Mucosa of stomach (tissue), 1 donor: ENCODE results near the gene RNU4-1.
"Not testable (repeated sequence)": the region's sequence is repeated elsewhere in the genome, so short reads cannot be mapped to it uniquely, and the experiment has no call there.

Experiments used
- H3K27me3 ChIP-seq: one replicate; pipeline ENCODE4 v1.7.0; 2013; ENCODE audit warnings: mild to moderate bottlenecking, low read length; ENCODE audit not compliant: control insufficient read depth, insufficient read depth
- H3K36me3 ChIP-seq: one replicate; pipeline ENCODE4 v1.7.0; 2013; ENCODE audit warnings: low read length; ENCODE audit not compliant: control insufficient read depth, insufficient read depth
- H3K4me1 ChIP-seq: one replicate; pipeline ENCODE4 v1.7.0; 2013; ENCODE audit warnings: mild to moderate bottlenecking, low read length; ENCODE audit not compliant: control insufficient read depth, insufficient read depth
- H3K4me3 ChIP-seq: one replicate; pipeline ENCODE4 v1.7.0; 2013; ENCODE audit warnings: low read length
- H3K9ac ChIP-seq: one replicate; pipeline ENCODE4 v1.7.0; 2013; ENCODE audit warnings: mild to moderate bottlenecking, low read length, moderate library complexity
- H3K9me3 ChIP-seq: one replicate; pipeline ENCODE4 v1.7.0; 2013; ENCODE audit warnings: mild to moderate bottlenecking, low read length, moderate library complexity; ENCODE audit not compliant: control insufficient read depth
- donor health status: Pancreatic carcinoma.

The RNU4-1 gene

DNA sequence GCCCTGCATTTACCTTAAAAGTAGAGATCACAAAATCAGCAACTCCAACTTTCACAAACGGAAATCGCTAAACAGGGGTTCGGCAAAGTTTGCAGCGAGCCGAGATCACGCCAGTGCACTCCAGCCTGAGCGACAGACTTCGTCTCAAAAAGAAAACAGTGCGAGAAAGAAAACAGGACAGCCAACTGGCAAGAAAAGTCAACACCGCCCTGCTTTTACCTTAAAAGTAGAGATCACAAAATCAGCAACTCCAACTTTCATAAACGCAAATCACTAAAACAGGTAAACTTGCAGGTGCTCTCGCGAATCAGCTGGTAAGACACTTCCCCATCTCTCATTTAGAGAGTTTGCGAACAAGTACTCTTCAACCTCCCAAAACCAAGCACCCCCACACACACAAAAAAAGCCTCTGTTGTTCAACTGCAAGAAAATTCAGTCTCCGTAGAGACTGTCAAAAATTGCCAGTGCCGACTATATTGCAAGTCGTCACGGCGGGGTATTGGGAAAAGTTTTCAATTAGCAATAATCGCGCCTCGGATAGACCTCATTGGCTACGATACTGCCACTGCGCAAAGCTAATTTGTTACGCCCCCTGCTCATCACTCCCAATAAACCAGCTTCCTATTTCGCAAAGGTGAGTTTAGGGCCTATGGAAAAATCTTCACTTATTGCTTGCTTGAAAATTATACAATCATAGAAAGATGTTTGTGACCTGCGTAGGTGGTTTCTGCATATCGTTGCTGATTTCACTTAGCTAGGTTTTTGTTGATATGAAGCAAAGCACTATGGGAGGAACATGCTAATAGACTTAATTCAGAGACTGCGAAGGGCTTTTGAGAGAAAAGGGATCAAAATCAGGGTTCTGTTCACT is at the start of gene RNU4-1:
Gene RNU4-1 (minus strand): TSS at position 577 of the 871 bp plus-strand sequence.
- Histone ChIP-seq H3K27me3 (no peaks in the 10 kb centered on the region), H3K9me3 (no peaks in the 10 kb centered on the region), H3K4me1 (peaks cover 9% of the 10 kb centered on the region), H3K36me3 (no peaks in the 10 kb centered on the region), H3K9ac (peak within 1 kb of the TSS; percentile 85), H3K4me3 (peak within 1 kb of the TSS; percentile 2)

DNA sequence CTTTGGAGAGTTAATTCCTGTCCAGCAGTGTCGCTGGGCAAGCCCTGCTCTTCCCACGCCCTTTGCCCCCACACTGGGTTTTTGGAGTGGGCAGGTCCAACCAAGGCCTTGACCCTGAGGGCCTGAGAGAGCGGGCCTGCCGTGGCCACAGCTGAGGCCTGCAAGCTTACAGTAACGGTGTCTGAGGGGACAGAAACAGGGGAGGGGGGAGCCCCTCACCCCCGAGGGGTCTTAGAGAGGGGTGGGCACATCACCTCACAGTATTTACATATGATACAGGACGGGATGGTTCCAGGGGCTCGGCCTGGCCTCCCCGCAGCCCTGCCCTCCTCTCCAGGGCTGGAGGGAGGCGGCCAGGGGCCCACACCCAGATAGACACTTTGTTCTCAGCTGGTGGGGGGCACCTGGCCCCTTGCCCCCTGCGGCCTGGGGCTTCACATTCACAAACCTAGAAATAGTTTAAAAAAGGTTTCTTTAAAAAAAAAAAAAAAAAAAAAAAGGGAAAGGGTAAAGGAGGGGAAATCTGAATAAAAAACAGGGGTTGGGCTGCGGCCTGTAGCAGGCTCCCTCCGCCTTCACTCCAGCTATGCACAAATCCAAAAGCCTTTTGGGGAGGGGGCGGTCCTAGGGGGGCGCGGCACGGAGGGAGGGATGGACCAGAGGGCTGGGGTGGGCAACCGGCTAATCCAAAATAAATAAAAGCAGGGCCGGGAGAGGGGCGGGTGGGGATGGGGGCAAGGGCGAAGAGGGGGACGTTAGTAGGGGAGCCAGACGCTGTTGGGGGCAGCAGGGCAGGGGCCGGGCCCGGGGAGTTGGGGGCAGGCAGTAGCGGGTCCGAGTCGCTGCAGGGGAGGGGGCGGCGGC is 49.4 kb upstream of the RNU4-1 start:
- Histone ChIP-seq H3K27me3 (no peaks in the 10 kb centered on the region), H3K4me1 (no peaks in the 10 kb centered on the region), H3K9me3 (no peaks in the 10 kb centered on the region), H3K36me3 (no peaks in the 10 kb centered on the region), H3K4me3 (no peak overlapping the region), H3K9ac (no peak overlapping the region)

DNA sequence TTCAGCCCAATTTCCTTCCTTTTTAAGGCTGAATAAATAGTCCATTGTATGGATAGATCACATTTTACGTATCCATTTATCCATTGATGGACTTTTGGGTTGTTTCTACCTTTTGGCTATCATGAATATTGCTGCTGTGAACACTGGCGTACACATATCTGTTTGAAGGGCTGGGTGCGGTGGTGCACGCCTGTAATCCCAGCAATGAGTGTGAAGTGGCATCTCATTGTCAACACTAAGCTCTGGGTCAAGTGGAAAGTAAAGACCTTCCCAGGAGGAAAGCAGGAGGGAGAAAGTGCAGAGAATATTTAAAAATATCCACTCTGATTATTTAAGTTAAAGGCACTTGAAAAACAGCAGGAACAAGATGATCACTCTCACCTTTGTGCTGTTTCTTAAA is 46.2 kb upstream of the RNU4-1 start:
- Histone ChIP-seq H3K4me1 (no peaks in the 10 kb centered on the region), H3K4me3 (no peak overlapping the region), H3K9ac (no peak overlapping the region), H3K36me3 (no peaks in the 10 kb centered on the region), H3K27me3 (no peaks in the 10 kb centered on the region), H3K9me3 (no peaks in the 10 kb centered on the region)

DNA sequence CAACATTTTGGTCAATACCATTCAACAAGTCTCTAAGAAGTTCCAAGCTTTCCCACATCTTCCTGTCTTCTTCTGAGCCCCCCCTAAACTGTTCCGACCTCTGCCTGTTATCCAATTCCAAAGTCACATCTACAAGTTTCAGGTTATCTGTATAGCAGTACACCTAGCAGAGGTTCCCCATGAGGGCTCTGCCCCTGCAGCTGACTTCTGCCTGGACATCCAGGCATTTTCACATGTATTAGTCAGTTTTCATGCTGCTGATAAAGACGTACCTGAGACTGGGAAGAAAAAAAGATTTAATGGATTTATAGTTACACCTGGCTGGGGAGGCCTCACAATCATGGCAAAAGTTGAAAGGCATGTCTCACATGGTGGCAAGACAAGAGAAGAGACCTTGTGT is 44.7 kb upstream of the RNU4-1 start:
- H3K9me3 ChIP-seq = no peaks in the 10 kb centered on the region
- H3K36me3 ChIP-seq = no peaks in the 10 kb centered on the region
- no peak overlapping the region for H3K4me3 ChIP-seq
- no peak overlapping the region for H3K9ac ChIP-seq
- no peaks in the 10 kb centered on the region for H3K27me3 ChIP-seq
- no peaks in the 10 kb centered on the region for H3K4me1 ChIP-seq

DNA sequence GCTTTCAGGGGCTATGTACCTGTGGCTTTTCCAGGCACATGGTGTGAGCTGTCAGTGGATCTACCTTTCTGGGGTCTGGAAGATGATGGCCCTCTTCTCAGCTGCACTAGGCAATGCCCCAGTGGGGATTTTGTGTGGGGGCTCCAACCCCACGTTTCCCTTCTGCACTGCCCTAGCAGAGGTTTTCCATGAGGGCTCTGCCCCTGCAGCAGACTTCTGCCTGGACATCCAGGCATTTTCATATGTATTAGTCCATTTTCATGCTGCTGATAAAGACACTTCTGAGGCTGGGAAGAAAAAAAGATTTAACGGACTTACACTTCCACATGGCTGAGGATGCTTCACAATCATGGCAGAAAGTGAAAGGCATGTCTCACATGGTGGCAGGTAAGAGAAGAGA is 43.4 kb upstream of the RNU4-1 start:
- H3K4me1 ChIP-seq, H3K36me3 ChIP-seq, H3K4me3 ChIP-seq, H3K9ac ChIP-seq, H3K9me3 ChIP-seq, H3K27me3 ChIP-seq: not testable (repeated sequence)

DNA sequence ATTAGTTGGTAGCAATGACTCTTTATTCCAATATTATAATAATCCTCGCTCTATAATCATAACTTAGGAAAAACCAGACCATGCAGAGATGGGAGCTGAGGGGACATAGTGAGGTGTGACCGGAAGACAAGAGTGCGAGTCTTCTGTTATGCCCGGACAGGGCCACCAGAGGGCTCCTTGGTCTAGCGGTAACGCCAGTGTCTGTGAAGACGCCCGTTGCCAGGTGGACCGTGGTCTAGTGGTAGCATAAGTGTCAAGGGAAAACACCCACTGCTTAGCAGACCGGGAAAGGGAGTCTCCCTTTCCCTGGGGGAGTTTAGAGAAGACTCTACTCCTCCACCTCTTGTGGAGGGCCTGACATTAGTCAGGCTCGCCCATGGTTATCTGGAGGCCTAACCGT is 42.4 kb upstream of the RNU4-1 start:
- not testable (repeated sequence) for H3K27me3 ChIP-seq, H3K36me3 ChIP-seq, H3K9ac ChIP-seq, H3K4me3 ChIP-seq, H3K4me1 ChIP-seq, H3K9me3 ChIP-seq

DNA sequence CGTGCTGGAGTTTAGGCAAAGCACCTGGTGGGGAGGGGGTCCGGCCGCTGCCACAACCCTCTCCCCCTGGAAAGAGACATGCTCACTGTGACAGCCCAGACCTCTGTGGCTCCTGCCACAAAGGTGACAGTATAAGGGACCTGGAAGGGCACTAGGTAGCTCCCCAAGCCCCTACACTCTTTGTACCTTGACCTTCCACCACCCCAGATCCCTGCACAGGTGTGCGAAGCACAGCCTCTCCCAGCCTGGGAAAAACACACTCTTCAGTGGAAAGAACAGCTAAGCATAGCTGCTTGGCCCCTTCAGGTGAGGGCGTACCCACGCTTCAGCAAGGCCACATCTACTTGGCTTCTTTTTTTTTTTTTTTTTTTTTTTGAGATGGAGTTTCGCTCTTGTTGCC is 39.5 kb upstream of the RNU4-1 start:
- H3K4me1 ChIP-seq = peaks cover 5% of the 10 kb centered on the region
- no peaks in the 10 kb centered on the region for H3K36me3 ChIP-seq
- no peak overlapping the region for H3K4me3 ChIP-seq
- H3K9me3 ChIP-seq = no peaks in the 10 kb centered on the region
- no peaks in the 10 kb centered on the region for H3K27me3 ChIP-seq
- H3K9ac ChIP-seq = no peak overlapping the region

DNA sequence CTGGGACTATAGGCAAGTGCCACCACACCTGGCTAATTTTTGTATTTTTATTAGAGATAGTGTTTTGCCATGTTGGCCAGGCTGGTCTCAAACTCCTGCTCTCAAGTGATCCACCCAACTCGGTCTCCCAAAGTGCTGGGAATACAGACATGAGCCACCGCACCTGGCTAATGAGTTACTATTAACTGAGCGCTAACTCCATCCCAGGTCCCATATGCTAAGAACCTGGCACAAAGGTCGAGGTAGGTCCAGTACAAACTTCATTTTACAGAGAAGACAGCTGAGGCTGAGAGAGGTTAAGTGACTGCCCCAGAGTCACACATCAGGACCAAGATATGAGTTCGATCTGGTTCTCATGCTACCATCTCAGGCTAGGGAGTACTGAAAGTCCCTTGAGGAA is 39.0 kb upstream of the RNU4-1 start:
- no peak overlapping the region for H3K9ac ChIP-seq
- no peak overlapping the region for H3K4me3 ChIP-seq
- no peaks in the 10 kb centered on the region for H3K27me3 ChIP-seq
- H3K9me3 ChIP-seq = no peaks in the 10 kb centered on the region
- H3K4me1 ChIP-seq = peaks cover 7% of the 10 kb centered on the region
- H3K36me3 ChIP-seq = no peaks in the 10 kb centered on the region

DNA sequence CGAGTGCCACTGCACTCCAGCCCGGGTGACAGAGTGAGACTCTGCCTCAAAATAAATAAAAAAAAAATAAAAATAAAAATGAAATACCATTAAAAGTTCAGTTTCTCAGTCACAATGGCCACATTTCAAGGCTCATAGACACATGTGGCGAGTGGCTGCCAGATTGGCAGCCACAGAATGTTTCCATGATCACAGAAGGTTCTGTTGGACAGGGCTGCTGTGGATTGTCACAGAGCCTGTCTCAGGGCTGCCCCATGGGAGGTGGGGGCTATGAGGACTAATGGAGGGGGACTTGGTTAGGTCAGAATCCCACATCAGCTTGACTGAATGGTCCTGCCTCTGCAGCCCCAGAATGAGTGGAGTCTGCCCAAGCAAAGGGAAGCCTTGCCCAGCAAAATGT is 38.4 kb upstream of the RNU4-1 start:
- H3K9ac ChIP-seq = no peak overlapping the region
- H3K36me3 ChIP-seq = no peaks in the 10 kb centered on the region
- H3K9me3 ChIP-seq = no peaks in the 10 kb centered on the region
- H3K27me3 ChIP-seq = no peaks in the 10 kb centered on the region
- peaks cover 7% of the 10 kb centered on the region for H3K4me1 ChIP-seq
- no peak overlapping the region for H3K4me3 ChIP-seq

DNA sequence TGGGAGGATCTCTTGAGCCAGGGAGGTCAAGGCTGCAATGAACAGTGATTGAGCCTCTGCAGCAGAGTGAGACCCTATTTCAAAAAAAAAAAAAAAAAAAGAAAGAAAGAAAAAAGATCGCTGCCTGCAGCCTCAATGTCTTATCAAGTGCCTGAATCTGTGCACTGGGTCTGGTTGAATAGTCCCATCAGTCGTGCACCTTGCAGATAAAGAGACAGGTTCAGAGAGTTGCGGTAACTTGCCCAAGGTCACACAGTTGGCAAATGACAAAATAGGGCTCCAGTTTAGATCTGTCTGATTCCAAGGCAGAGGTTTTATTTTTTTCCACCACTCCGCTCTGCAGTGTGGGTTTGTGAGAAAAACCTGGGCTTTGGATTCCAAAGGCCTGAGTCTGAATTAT is 35.2 kb upstream of the RNU4-1 start:
- Histone ChIP-seq H3K4me3 (no peak overlapping the region), H3K36me3 (no peaks in the 10 kb centered on the region), H3K27me3 (no peaks in the 10 kb centered on the region), H3K9me3 (no peaks in the 10 kb centered on the region), H3K9ac (no peak overlapping the region), H3K4me1 (peaks cover 15% of the 10 kb centered on the region)

DNA sequence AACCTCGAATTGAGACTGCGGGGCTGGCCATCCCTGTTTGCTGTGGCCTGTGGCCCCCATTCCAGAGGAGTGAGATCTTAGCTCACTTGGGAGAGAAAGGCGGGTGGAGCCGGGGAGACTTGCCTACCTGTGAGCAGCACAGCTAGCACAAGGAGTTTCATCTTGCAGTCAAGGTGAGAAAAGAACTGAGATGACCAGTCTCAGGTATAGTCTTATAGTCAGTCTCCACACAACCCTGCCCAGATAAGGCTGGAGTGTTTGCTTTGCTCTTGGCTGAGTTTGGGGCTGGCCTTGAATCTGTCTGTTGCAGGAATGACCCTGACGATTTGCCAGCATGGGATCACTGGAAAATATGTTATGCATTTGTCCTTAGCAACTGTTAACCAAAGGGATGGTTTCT is 34.6 kb upstream of the RNU4-1 start, which contains the start of gene PLA2G1B:
Gene PLA2G1B (minus strand): TSS at position 187 of the 400 bp plus-strand sequence. CDS start 26 bp downstream, at position 161.
- Histone ChIP-seq H3K4me1 (peaks cover 15% of the 10 kb centered on the region), H3K27me3 (no peaks in the 10 kb centered on the region), H3K9ac (no peak within 1 kb of the TSS), H3K4me3 (no peak within 1 kb of the TSS), H3K36me3 (no peaks in the 10 kb centered on the region), H3K9me3 (no peaks in the 10 kb centered on the region)

DNA sequence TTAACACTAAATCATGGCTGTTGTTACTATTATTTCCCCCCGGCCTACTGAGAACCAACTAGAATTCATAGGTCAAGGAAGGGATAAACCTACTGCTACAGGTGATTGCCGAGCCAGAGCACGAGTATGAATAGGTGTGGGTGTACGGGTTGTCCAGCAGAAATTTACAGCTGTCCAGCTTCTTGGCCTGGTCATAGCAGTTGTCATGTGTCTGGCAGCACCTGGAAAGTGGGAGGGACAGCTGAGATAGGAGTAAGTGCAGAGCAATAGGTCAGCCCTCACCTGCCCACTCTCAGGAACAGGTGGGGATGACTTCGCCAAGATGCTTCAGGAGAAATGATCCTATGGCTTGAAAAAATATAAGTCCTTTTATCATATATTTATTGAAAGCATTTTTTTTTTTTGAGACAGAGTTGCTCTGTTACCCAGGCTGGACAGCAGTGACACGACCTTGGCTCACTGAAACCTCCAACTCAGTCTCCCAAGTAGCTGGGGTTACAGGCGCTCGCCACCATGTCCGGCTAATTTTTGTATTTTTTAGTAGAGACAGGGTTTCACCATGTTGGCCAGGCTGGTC is 31.9 kb upstream of the RNU4-1 start:
- no peak overlapping the region for H3K4me3 ChIP-seq
- H3K36me3 ChIP-seq = no peaks in the 10 kb centered on the region
- no peaks in the 10 kb centered on the region for H3K9me3 ChIP-seq
- H3K9ac ChIP-seq = no peak overlapping the region
- peaks cover 34% of the 10 kb centered on the region for H3K4me1 ChIP-seq
- no peaks in the 10 kb centered on the region for H3K27me3 ChIP-seq
